Kidney (tissue), 14 donors: ENCODE results near the gene TEAD1. TPM values are rescaled to one million over a fixed set of nuclear protein-coding genes. Genes with fewer than 3 reads are reported as not detected.
A peak's percentile ranks its signal among the peaks of the same experiment; 100 is the strongest.

ENCODE experiments used
- DNase-seq, 5 donors: peaks; one replicate each; pipeline ENCODE4 v3.0.0-alpha.2; 2013 to 2020
- FAIRE-seq: peaks from 2 replicates; lab custom pipeline; 2012; peaks lifted over from hg19 to GRCh38; lab: Jason Lieb, UNC
- H3K27ac ChIP-seq, 2 donors: one replicate each; pipeline ENCODE4 v1.7.0; 2013; ENCODE audit warnings: low read depth in 2 of 2, low read length in 2 of 2, inconsistent platforms in 1 of 2
- H3K27me3 ChIP-seq: one replicate; pipeline ENCODE4 v1.7.1; 2013; ENCODE audit warnings: low read length, inconsistent platforms; ENCODE audit not compliant: control insufficient read depth, insufficient read depth
- H3K36me3 ChIP-seq, 3 donors: one replicate each; pipeline versions ENCODE4 v1.7.0 to v1.7.1; 2013; ENCODE audit warnings: low read length in 3 of 3, control low read depth in 1 of 3, inconsistent platforms in 1 of 3; ENCODE audit not compliant: insufficient read depth in 3 of 3, control insufficient read depth in 2 of 3
- H3K4me1 ChIP-seq, 3 donors: one replicate each; pipeline versions ENCODE4 v1.7.0 to v1.7.1; 2013; ENCODE audit warnings: low read length in 3 of 3, inconsistent platforms in 1 of 3, low read depth in 1 of 3; ENCODE audit not compliant: control insufficient read depth in 2 of 3, insufficient read depth in 2 of 3
- H3K4me3 ChIP-seq, 3 donors: one replicate each; pipeline versions ENCODE4 v1.7.0 to v1.8.1; 2013; ENCODE audit warnings: low read length in 3 of 3, control low read depth in 1 of 3, inconsistent platforms in 1 of 3
- H3K9ac ChIP-seq, 3 donors: one replicate each; pipeline versions ENCODE4 v1.7.0 to v1.7.1; 2013; ENCODE audit warnings: low read length in 3 of 3, control low read depth in 1 of 3, inconsistent platforms in 1 of 3
- H3K9me3 ChIP-seq, 3 donors: one replicate each; pipeline versions ENCODE4 v1.7.0 to v1.7.1; 2013; ENCODE audit warnings: low read length in 3 of 3, control low read depth in 1 of 3, inconsistent platforms in 1 of 3; ENCODE audit not compliant: control insufficient read depth in 2 of 3, insufficient read depth in 1 of 3
- intact Hi-C: fragments of 100-400 bp; cut with DNase I; formaldehyde crosslinking; loops from one replicate; pipeline ENCODE4 v1.11.1; 2022
- polyA plus RNA-seq: library from polyadenylated mRNA; stranded (reverse); fragments of 350-450 nt; fragmentation: Illumina TruSeq; extraction: RNeasy Lipid Tissue Mini Kit (QIAGEN cat#74804); gene quantifications from one replicate; pipeline ENCODE4 v1.2.3, GENCODE V29; 2014; ENCODE audit warnings: low read depth, low replicate concordance; ENCODE audit not compliant: insufficient read depth
- total RNA-seq: library from RNA; stranded (reverse); fragmentation: NEBNext Ultra II Directional; extraction: Animal tissue kit (Norgen Biotek cat#: 25700); gene quantifications from one replicate; pipeline ENCODE4 v1.2.1, GENCODE V29; 2021
- TF ChIP-seq, protein P1 (sequence below): IDR thresholded peaks from 3 replicates; pipeline ENCODE4 v1.5.1; 2012; ENCODE audit warnings: mild to moderate bottlenecking, moderate library complexity, borderline replicate concordance; ENCODE audit not compliant: insufficient read depth; ENCODE audit errors: extremely low read depth
- donor health status: control.
- donor health status: control.
- donor health status: control.
- donor health status: control.
- donor health status: control.
- donor health status: DM: yes; HTN: yes; CAD: no.
- donor health status: Normal renal cell carcinoma (clear cell type).

TEAD1 gene
- total and polyA plus RNA-seq, 2 donors from 2014 or later: 7.6 to 77.2 TPM

DNA sequence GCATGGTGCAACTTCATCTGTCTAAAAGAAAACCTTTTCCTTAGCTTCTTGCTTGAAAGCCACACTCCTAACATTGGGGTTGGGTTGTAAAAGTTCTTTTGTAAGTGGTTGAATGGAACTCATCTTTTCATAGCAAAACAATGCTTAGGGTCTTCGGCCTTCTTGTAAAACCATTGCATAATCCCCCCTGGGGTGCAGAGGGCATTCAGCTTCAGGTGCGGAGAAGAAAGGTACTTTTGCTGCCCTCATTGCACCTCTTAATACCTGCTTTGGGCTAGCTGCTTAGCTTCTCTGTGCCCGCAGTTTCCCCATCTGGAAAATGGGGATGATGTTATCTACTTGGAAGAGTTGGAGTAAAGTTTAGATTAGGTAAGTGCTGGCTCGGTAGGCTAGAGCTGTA lies 10.1 kb downstream of the TEAD1 start:
- peak overlapping the region in 1 of 2 donors; percentile 68 for H3K27ac ChIP-seq
- H3K9ac ChIP-seq: no peak overlapping the region
- intact Hi-C loops: no loop called here
- no peak for DNase-seq
- H3K4me3 ChIP-seq: no peak overlapping the region
- TF ChIP-seq, protein P1, sequence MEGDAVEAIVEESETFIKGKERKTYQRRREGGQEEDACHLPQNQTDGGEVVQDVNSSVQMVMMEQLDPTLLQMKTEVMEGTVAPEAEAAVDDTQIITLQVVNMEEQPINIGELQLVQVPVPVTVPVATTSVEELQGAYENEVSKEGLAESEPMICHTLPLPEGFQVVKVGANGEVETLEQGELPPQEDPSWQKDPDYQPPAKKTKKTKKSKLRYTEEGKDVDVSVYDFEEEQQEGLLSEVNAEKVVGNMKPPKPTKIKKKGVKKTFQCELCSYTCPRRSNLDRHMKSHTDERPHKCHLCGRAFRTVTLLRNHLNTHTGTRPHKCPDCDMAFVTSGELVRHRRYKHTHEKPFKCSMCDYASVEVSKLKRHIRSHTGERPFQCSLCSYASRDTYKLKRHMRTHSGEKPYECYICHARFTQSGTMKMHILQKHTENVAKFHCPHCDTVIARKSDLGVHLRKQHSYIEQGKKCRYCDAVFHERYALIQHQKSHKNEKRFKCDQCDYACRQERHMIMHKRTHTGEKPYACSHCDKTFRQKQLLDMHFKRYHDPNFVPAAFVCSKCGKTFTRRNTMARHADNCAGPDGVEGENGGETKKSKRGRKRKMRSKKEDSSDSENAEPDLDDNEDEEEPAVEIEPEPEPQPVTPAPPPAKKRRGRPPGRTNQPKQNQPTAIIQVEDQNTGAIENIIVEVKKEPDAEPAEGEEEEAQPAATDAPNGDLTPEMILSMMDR: no peak
- H3K9me3 ChIP-seq: no peaks in the 10 kb centered on the region
- no peaks in the 10 kb centered on the region for H3K27me3 ChIP-seq
- FAIRE-seq: no peak
- H3K4me1 ChIP-seq: peaks cover 5 to 70% (median 61%) of the 10 kb centered on the region in 3 donors
- H3K36me3 ChIP-seq: no peaks in the 10 kb centered on the region

DNA sequence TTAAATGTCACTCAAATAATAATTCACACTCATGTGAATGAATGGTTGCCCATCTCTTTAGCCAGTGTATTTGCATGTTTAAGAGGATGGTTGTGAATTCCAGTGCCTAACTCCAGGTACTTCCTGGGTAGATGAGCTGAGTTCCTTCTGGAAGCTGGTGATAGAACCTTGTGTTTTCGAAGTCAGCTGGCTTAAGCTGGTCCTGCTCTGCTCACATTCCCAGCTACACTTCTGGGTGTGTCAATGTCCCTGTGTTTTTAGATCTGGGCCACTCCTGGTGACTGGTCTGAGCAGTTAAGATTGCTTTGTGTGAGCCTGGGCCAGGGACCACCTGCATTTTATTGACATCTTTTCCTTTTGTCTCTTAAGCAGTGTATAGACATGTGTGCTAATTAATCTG lies 10.6 kb downstream of the TEAD1 start:
- no peak overlapping the region for H3K4me3 ChIP-seq
- H3K4me1 ChIP-seq: peaks cover 5 to 71% (median 61%) of the 10 kb centered on the region in 3 donors
- H3K36me3 ChIP-seq: no peaks in the 10 kb centered on the region
- H3K9ac ChIP-seq: peak overlapping the region in 1 of 3 donors; percentile 19
- no peak for FAIRE-seq
- DNase-seq: no peak
- H3K27me3 ChIP-seq: no peaks in the 10 kb centered on the region
- intact Hi-C loops: no loop called here
- TF ChIP-seq, protein P1: no peak
- peak overlapping the region in 1 of 2 donors; percentile 68 for H3K27ac ChIP-seq
- H3K9me3 ChIP-seq: no peaks in the 10 kb centered on the region

DNA sequence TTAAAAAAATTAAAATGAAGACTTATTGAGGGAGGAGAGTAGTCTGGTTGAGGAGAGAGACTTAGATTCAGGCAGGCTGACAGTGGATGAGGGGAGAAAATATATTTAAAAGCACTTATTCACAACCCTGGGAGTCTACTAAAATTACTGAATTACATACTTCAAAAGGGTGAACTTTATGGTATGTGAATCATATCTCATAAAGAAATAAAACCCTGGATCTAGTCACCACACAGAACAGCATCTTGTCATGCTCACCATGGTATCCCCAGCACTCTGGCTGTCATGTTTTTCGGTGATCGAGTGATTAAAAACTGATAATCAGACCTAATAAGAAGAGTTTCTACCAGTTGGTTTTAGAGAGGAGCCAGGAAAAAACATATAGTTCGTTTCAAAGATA lies 11.0 kb downstream of the TEAD1 start:
- Histone ChIP-seq H3K27ac (peak overlapping the region in 1 of 2 donors; percentile 68), H3K36me3 (no peaks in the 10 kb centered on the region), H3K9me3 (no peaks in the 10 kb centered on the region), H3K4me3 (no peak overlapping the region), H3K9ac (no peak overlapping the region), H3K27me3 (no peaks in the 10 kb centered on the region), H3K4me1 (peaks cover 5 to 72% (median 61%) of the 10 kb centered on the region in 3 donors)
- TF ChIP-seq, protein P1: no peak
- no peak for FAIRE-seq
- DNase-seq: no peak
- intact Hi-C loops: no loop called here
